HG03558 (cell line): ENCODE measurements around the gene SHLD3.
"Not testable (repeated sequence)": the region's sequence is repeated elsewhere in the genome, so short reads cannot be mapped to it uniquely, and the experiment has no call there.

Experiments used
- ATAC-seq: cut with Tn5 transposase; IDR thresholded peaks from one replicate; pipeline ENCODE4 v1.9.1; 2021; ENCODE audit warnings: moderate number of reproducible peaks; ENCODE audit not compliant: unreplicated experiment; ENCODE audit errors: extremely low read depth

The SHLD3 gene

DNA sequence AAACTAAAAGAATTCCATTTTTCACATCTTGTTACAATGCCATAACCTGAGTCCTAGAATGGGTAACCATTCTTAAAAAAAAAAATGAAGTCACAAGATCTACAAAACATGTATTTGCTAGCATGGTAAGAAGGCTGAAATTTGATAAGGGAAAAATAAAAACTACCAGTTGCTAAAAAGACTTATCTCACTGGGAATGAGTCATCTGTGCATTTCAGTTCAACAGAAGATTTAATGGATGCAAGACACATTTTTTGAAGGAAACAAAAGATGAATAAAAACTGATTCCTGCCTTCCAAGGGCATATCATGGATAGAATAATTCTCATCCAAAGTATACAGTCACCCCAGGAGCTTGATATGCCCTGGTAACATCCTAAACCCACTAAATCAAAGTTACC lies 49.9 kb downstream of the SHLD3 start:
- no peak for ATAC-seq

GRCh38 chr5:65676056-65676455 lies 51.2 kb downstream of the SHLD3 start:
- not testable (repeated sequence) for ATAC-seq
